CD14-positive monocyte (primary cell): ENCODE results near the gene ZNF536. TPM values are rescaled to one million over a fixed set of nuclear protein-coding genes. Genes with fewer than 3 reads are reported as not detected.

ENCODE experiments used
- DNase-seq, 3 donors: peaks; one replicate each; pipeline ENCODE4 v3.0.0-alpha.2; 2011 to 2022
- H2AFZ ChIP-seq: 2 replicates; pipeline ENCODE4 v1.6.0; 2012; ENCODE audit warnings: mild to moderate bottlenecking, low read depth, low read length, inconsistent platforms; ENCODE audit not compliant: insufficient read depth, poor library complexity, severe bottlenecking
- H3K27ac ChIP-seq, 2 donors: 1 replicate in 1 of 2; 2 replicates in 1 of 2; pipeline ENCODE4 v1.5.1; 2012 to 2013; ENCODE audit warnings: low read length in 2 of 2, control low read depth in 1 of 2, inconsistent platforms in 1 of 2, low read depth in 1 of 2, mild to moderate bottlenecking in 1 of 2
- H3K27me3 ChIP-seq, 2 donors: one replicate each; pipeline versions ENCODE4 v1.6.0 to v1.6.1; 2011 to 2013; ENCODE audit warnings: low read length in 2 of 2; ENCODE audit not compliant: control insufficient read depth in 2 of 2, insufficient read depth in 2 of 2
- H3K36me3 ChIP-seq, 2 donors: replicated peaks in 1 of 2; 1 replicate in 1 of 2; 2 replicates in 1 of 2; pipeline versions ENCODE4 v1.5.1 to v1.6.1; 2012 to 2013; ENCODE audit warnings: low read length in 2 of 2, control low read depth in 1 of 2, inconsistent platforms in 1 of 2, mild to moderate bottlenecking in 1 of 2; ENCODE audit not compliant: insufficient read depth in 2 of 2, control insufficient read depth in 1 of 2
- H3K4me1 ChIP-seq, 2 donors: 1 replicate in 1 of 2; 2 replicates in 1 of 2; pipeline versions ENCODE4 v1.5.1 to v1.6.1; 2012 to 2013; ENCODE audit warnings: low read length in 2 of 2, control low read depth in 1 of 2, inconsistent platforms in 1 of 2, mild to moderate bottlenecking in 1 of 2, moderate library complexity in 1 of 2; ENCODE audit not compliant: insufficient read depth in 2 of 2, control insufficient read depth in 1 of 2
- H3K4me2 ChIP-seq: replicated peaks from 2 replicates; pipeline ENCODE3; 2012; ENCODE audit warnings: low read length, moderate library complexity, mild to moderate bottlenecking; ENCODE audit not compliant: poor library complexity, severe bottlenecking; ENCODE audit errors: extremely low read depth
- H3K4me3 ChIP-seq, 3 experiments: fragments of 200-600 bp in 1 of 3; sonication (generic) in 1 of 3; replicated peaks in 1 of 3; 1 replicate in 2 of 3; 2 replicates in 1 of 3; pipeline ENCODE4 v1.5.1; 2011 to 2013; ENCODE audit warnings: low read length in 3 of 3, mild to moderate bottlenecking in 3 of 3, control low read depth in 2 of 3, low read depth in 2 of 3, inconsistent platforms in 1 of 3, moderate library complexity in 1 of 3
- H3K79me2 ChIP-seq: 2 replicates; pipeline ENCODE4 v1.6.0; 2012; ENCODE audit warnings: mild to moderate bottlenecking, control low read depth, inconsistent platforms, low read length, moderate library complexity; ENCODE audit not compliant: insufficient read depth
- H3K9ac ChIP-seq: 2 replicates; pipeline ENCODE4 v1.6.0; 2017; ENCODE audit warnings: low read length, mild to moderate bottlenecking; ENCODE audit not compliant: insufficient read depth, poor library complexity, severe bottlenecking
- H3K9me3 ChIP-seq, 2 donors: replicated peaks in 1 of 2; 1 replicate in 1 of 2; 2 replicates in 1 of 2; pipeline versions ENCODE4 v1.5.1 to v1.6.1; 2012 to 2013; ENCODE audit warnings: low read length in 2 of 2, control low read depth in 1 of 2; ENCODE audit not compliant: control insufficient read depth in 1 of 2, insufficient read depth in 1 of 2
- H4K20me1 ChIP-seq: 2 replicates; pipeline ENCODE4 v1.6.0; 2012; ENCODE audit warnings: mild to moderate bottlenecking, low read length, control low read depth, moderate library complexity; ENCODE audit not compliant: insufficient read depth
- H3K27ac Mint-ChIP-seq, 7 donors: one replicate each; pipeline ENCODE4 v1.8.0; 2020; ENCODE audit warnings: mild to moderate bottlenecking in 7 of 7, mixed read lengths in 7 of 7, moderate library complexity in 6 of 7, inconsistent platforms in 2 of 7
- H3K27me3 Mint-ChIP-seq, 3 donors: one replicate each; pipeline ENCODE4 v1.8.0; 2021 to 2022; ENCODE audit warnings: low read depth in 3 of 3, mild to moderate bottlenecking in 3 of 3, mixed read lengths in 3 of 3, moderate library complexity in 3 of 3, inconsistent platforms in 1 of 3
- H3K36me3 Mint-ChIP-seq, 2 donors: one replicate each; pipeline ENCODE4 v1.8.0; 2020; ENCODE audit warnings: mixed read lengths in 2 of 2, inconsistent platforms in 1 of 2, mild to moderate bottlenecking in 1 of 2
- H3K4me1 Mint-ChIP-seq: one replicate; pipeline ENCODE4 v1.8.0; 2020; ENCODE audit warnings: mild to moderate bottlenecking, mixed read lengths
- H3K4me3 Mint-ChIP-seq, 2 donors: one replicate each; pipeline ENCODE4 v1.8.0; 2020; ENCODE audit warnings: mild to moderate bottlenecking in 2 of 2, mixed read lengths in 2 of 2, moderate library complexity in 1 of 2
- H3K9me3 Mint-ChIP-seq, 7 donors: one replicate each; pipeline ENCODE4 v1.8.0; 2020 to 2022; ENCODE audit warnings: mixed read lengths in 7 of 7, mild to moderate bottlenecking in 6 of 7, moderate library complexity in 6 of 7, inconsistent platforms in 2 of 7
- CTCF ChIP-seq: fragments of 200-600 bp; IDR thresholded peaks from one replicate; pipeline ENCODE4 v1.8.0; 2022; ENCODE audit warnings: antibody characterized with exemption, mild to moderate bottlenecking
- WGBS: methylation state at CpG from one replicate; pipeline ENCODE4 v1.1.5; 2013; ENCODE audit warnings: missing lambda C conversion rate; ENCODE audit not compliant: insufficient coverage; 5-methylcytosine and 5-hydroxymethylcytosine counted together
- intact Hi-C, 2 donors: fragments of 100-400 bp; cut with micrococcal nuclease; formaldehyde crosslinking; loops; one replicate each; pipeline versions ENCODE4 v1.15.0 to v1.15.1; 2023
- polyA plus RNA-seq, 3 donors: library from polyadenylated mRNA; depleted of rRNA in 1 of 3; unstranded in 2 of 3; stranded (reverse) in 1 of 3; fragments of 300-500 nt in 2 of 3; fragments of >200 nt in 1 of 3; fragmentation: Illumina TruSeq in 2 of 3; gene quantifications; 1 replicate in 2 of 3; 2 replicates in 1 of 3; pipeline ENCODE4 v1.2.3, GENCODE V29; 2012 to 2021

ZNF536 gene
- polyA plus RNA-seq, 3 donors, result not detected

- H3K36me3 ChIP-seq, result no peaks in the 10 kb centered on the region
- intact Hi-C loops, result no loop called here
- Mint-ChIP-seq H3K36me3 (no peaks in the 10 kb centered on the region), H3K27me3 (peaks cover 5 to 10% (median 9%) of the 10 kb centered on the region in 3 donors), H3K9me3 (peaks cover 0 to 2% (median 0%) of the 10 kb centered on the region in 7 donors), H3K4me3 (no peak overlapping the region), H3K27ac (no peak overlapping the region), H3K4me1 (no peaks in the 10 kb centered on the region)
- H3K4me1 ChIP-seq, result no peaks in the 10 kb centered on the region
- H3K4me3 ChIP-seq, result no peak overlapping the region
- no peaks in the 10 kb centered on the region for H3K79me2 ChIP-seq
- peaks cover 0 to 6% of the 10 kb centered on the region in 2 donors for H3K27me3 ChIP-seq
- no peak overlapping the region for H3K27ac ChIP-seq
- H2AFZ ChIP-seq, result no peak overlapping the region
- H4K20me1 ChIP-seq, result no peaks in the 10 kb centered on the region
- no peaks in the 10 kb centered on the region for H3K9me3 ChIP-seq
- no peak overlapping the region for H3K9ac ChIP-seq
- WGBS, result 60% methylated on average over 1 of the region's 1 CpG
- TF ChIP-seq CTCF, result no peak
- H3K4me2 ChIP-seq, result no peak overlapping the region
- no peak for DNase-seq
Measured at GRCh38 chr19:30366282-30366681, 5.9 kb upstream of the ZNF536 start.

- Mint-ChIP-seq H3K4me1 (no peaks in the 10 kb centered on the region), H3K4me3 (no peak overlapping the region), H3K36me3 (no peaks in the 10 kb centered on the region), H3K27ac (peak overlapping the region in 1 of 7 donors; percentile 28), H3K9me3 (peaks cover 0 to 2% (median 0%) of the 10 kb centered on the region in 7 donors), H3K27me3 (peaks cover 6 to 10% (median 7%) of the 10 kb centered on the region in 3 donors)
- no peaks in the 10 kb centered on the region for H3K4me1 ChIP-seq
- no peak for DNase-seq
- H3K4me3 ChIP-seq, result no peak overlapping the region
- H3K36me3 ChIP-seq, result no peaks in the 10 kb centered on the region
- no peaks in the 10 kb centered on the region for H3K79me2 ChIP-seq
- no peak overlapping the region for H3K9ac ChIP-seq
- H2AFZ ChIP-seq, result no peak overlapping the region
- intact Hi-C loops, result no loop called here
- no peak overlapping the region for H3K4me2 ChIP-seq
- H3K27ac ChIP-seq, result no peak overlapping the region
- no peaks in the 10 kb centered on the region for H3K9me3 ChIP-seq
- no peaks in the 10 kb centered on the region for H4K20me1 ChIP-seq
- peaks cover 0 to 1% of the 10 kb centered on the region in 2 donors for H3K27me3 ChIP-seq
- no CpG with 5 or more reads among the region's 7 CpGs for WGBS
- TF ChIP-seq CTCF, result no peak
Measured at GRCh38 chr19:30367006-30367405, 5.2 kb upstream of the ZNF536 start.
